WTC11 (cell line): Measurements from ENCODE around the gene PPEF1.

ENCODE experiments used
- CDX4 ChIP-seq: fragments of 250-450 bp; sonication (Bioruptor Pico); IDR thresholded peaks from 2 replicates; pipeline ENCODE4 v1.9.0; 2021; ENCODE audit warnings: moderate library complexity, mild to moderate bottlenecking, inconsistent platforms, borderline replicate concordance
- FOXP1 ChIP-seq: sonication (generic); formaldehyde crosslinking; IDR thresholded peaks from 2 replicates; pipeline ENCODE4 v1.8.0; 2022; ENCODE audit warnings: missing genetic modification reagents, mild to moderate bottlenecking, moderate library complexity, borderline replicate concordance
- MXD4 ChIP-seq: fragments of 250-450 bp; sonication (Bioruptor Pico); IDR thresholded peaks from 2 replicates; pipeline ENCODE4 v1.8.0; 2021; ENCODE audit warnings: mild to moderate bottlenecking, moderate library complexity, borderline replicate concordance
- NR1H2 ChIP-seq: sonication (generic); formaldehyde crosslinking; IDR thresholded peaks from 2 replicates; pipeline ENCODE4 v1.9.0; 2021; ENCODE audit warnings: mild to moderate bottlenecking, moderate library complexity, missing genetic modification reagents
- PREB ChIP-seq: sonication (generic); formaldehyde crosslinking; IDR thresholded peaks from 2 replicates; pipeline ENCODE4 v1.8.1; 2022; ENCODE audit warnings: mild to moderate bottlenecking, missing genetic modification reagents, moderate library complexity, borderline replicate concordance
- SOX15 ChIP-seq: fragments of 250-450 bp; sonication (Bioruptor Pico); IDR thresholded peaks from 2 replicates; pipeline ENCODE4 v1.9.0; 2021; ENCODE audit warnings: mild to moderate bottlenecking
- SP1 ChIP-seq: sonication (generic); formaldehyde crosslinking; conservative IDR thresholded peaks from 2 replicates; pipeline ENCODE4 v1.8.1; 2022; ENCODE audit warnings: missing genetic modification reagents
- ZMAT4 ChIP-seq: fragments of 250-450 bp; sonication (Bioruptor Pico); IDR thresholded peaks from 2 replicates; pipeline ENCODE4 v1.9.0; 2021; ENCODE audit warnings: mild to moderate bottlenecking
- ZNF317 ChIP-seq: sonication (generic); formaldehyde crosslinking; IDR thresholded peaks from 2 replicates; pipeline ENCODE4 v1.8.1; 2023; ENCODE audit warnings: low read depth, mild to moderate bottlenecking, moderate library complexity, missing genetic modification reagents, borderline replicate concordance
- TF ChIP-seq, protein P1 (sequence below): fragments of 200-600 bp; IDR thresholded peaks from 2 replicates; pipeline ENCODE4 v1.8.0; 2022; ENCODE audit warnings: antibody characterized with exemption
- TF ChIP-seq, protein P2 (sequence below): sonication (generic); formaldehyde crosslinking; IDR thresholded peaks from 2 replicates; pipeline ENCODE4 v1.8.0; 2022; ENCODE audit warnings: mild to moderate bottlenecking, missing genetic modification reagents
- TF ChIP-seq, protein P3 (sequence below): sonication (generic); formaldehyde crosslinking; IDR thresholded peaks from 2 replicates; pipeline ENCODE4 v1.8.0; 2022; ENCODE audit warnings: mild to moderate bottlenecking, missing genetic modification reagents
- TF ChIP-seq, protein P4 (sequence below): sonication (generic); formaldehyde crosslinking; IDR thresholded peaks from 2 replicates; pipeline ENCODE4 v1.8.1; 2023; ENCODE audit warnings: mild to moderate bottlenecking, moderate library complexity, missing genetic modification reagents

DNA sequence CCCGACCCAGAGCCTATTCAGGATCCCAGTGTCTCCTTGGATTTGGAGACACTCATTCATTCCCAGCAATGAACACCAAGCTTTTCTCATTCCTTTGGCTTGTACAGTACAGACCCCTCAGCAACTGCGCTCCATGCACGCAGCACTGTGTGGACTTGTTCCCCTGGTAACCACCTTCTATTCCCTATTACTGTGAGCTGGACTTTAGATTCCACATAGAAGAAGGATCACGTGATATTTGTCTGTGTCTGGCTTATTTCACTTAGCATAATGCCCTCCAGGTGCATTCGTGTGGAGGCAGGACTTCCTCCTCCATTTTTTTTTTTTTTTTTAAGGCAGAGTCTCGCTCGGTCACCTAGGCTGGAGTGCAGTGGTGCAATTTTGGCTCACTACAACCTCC lies 170.0 kb downstream of the PPEF1 start:
- TF ChIP-seq FOXP1 (CRISPR knock-in tag) (no peak), ZNF317 (CRISPR knock-in tag) (no peak), SP1 (CRISPR knock-in tag) (no peak), NR1H2 (CRISPR knock-in tag) (no peak), SOX15 (CRISPR knock-in tag) (no peak), CDX4 (CRISPR knock-in tag) (no peak), PREB (no peak), MXD4 (CRISPR knock-in tag) (no peak), ZMAT4 (CRISPR knock-in tag) (no peak)
- TF ChIP-seq, protein P1, sequence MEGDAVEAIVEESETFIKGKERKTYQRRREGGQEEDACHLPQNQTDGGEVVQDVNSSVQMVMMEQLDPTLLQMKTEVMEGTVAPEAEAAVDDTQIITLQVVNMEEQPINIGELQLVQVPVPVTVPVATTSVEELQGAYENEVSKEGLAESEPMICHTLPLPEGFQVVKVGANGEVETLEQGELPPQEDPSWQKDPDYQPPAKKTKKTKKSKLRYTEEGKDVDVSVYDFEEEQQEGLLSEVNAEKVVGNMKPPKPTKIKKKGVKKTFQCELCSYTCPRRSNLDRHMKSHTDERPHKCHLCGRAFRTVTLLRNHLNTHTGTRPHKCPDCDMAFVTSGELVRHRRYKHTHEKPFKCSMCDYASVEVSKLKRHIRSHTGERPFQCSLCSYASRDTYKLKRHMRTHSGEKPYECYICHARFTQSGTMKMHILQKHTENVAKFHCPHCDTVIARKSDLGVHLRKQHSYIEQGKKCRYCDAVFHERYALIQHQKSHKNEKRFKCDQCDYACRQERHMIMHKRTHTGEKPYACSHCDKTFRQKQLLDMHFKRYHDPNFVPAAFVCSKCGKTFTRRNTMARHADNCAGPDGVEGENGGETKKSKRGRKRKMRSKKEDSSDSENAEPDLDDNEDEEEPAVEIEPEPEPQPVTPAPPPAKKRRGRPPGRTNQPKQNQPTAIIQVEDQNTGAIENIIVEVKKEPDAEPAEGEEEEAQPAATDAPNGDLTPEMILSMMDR, result no peak
- TF ChIP-seq, protein P2, sequence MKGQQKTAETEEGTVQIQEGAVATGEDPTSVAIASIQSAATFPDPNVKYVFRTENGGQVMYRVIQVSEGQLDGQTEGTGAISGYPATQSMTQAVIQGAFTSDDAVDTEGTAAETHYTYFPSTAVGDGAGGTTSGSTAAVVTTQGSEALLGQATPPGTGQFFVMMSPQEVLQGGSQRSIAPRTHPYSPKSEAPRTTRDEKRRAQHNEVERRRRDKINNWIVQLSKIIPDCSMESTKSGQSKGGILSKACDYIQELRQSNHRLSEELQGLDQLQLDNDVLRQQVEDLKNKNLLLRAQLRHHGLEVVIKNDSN (CRISPR knock-in tag), result no peak
- TF ChIP-seq, protein P3, sequence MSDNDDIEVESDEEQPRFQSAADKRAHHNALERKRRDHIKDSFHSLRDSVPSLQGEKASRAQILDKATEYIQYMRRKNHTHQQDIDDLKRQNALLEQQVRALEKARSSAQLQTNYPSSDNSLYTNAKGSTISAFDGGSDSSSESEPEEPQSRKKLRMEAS (CRISPR knock-in tag), result no peak
- TF ChIP-seq, protein P4, sequence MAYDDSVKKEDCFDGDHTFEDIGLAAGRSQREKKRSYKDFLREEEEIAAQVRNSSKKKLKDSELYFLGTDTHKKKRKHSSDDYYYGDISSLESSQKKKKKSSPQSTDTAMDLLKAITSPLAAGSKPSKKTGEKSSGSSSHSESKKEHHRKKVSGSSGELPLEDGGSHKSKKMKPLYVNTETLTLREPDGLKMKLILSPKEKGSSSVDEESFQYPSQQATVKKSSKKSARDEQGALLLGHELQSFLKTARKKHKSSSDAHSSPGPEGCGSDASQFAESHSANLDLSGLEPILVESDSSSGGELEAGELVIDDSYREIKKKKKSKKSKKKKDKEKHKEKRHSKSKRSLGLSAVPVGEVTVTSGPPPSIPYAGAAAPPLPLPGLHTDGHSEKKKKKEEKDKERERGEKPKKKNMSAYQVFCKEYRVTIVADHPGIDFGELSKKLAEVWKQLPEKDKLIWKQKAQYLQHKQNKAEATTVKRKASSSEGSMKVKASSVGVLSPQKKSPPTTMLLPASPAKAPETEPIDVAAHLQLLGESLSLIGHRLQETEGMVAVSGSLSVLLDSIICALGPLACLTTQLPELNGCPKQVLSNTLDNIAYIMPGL (CRISPR knock-in tag), result no peak
